Body of pancreas (tissue), 4 donors: ENCODE data around the gene ITK. TPM values are rescaled to one million over a fixed set of nuclear protein-coding genes. Genes with fewer than 3 reads are reported as not detected.

Experiments used
- ATAC-seq: fragments of 150-250 bp; one replicate; pipeline ENCODE4 v1.9.1; 2016
- DNase-seq, 4 donors: peaks; one replicate each; pipeline ENCODE4 v3.0.0-alpha.2; 2019
- H3K27ac ChIP-seq, 4 donors: fragments of 200-600 bp; sonication (generic); 1 replicate in 3 of 4; 2 replicates in 1 of 4; pipeline versions ENCODE4 v1.5.1 to v1.6.1; 2016 to 2019; ENCODE audit warnings: mild to moderate bottlenecking in 1 of 4, mixed read lengths in 1 of 4, moderate library complexity in 1 of 4
- H3K27me3 ChIP-seq, 2 donors: fragments of 200-600 bp; sonication (generic); one replicate each; pipeline ENCODE4 v1.6.0; 2016; ENCODE audit warnings: mild to moderate bottlenecking in 1 of 2
- H3K36me3 ChIP-seq, 2 donors: fragments of 200-600 bp; sonication (generic); replicated peaks in 1 of 2; 2 replicates each; pipeline ENCODE4 v1.5.1; 2016; ENCODE audit warnings: low read depth in 2 of 2; ENCODE audit not compliant: insufficient read depth in 1 of 2
- H3K4me1 ChIP-seq: fragments of 200-600 bp; sonication (generic); one replicate; pipeline ENCODE4 v1.6.0; 2016
- H3K4me3 ChIP-seq, 2 donors: fragments of 200-600 bp; sonication (generic); 1 replicate in 1 of 2; 2 replicates in 1 of 2; pipeline ENCODE4 v1.5.1; 2016 to 2019
- H3K9me3 ChIP-seq, 3 donors: fragments of 200-600 bp; sonication (generic); 1 replicate in 2 of 3; 2 replicates in 1 of 3; pipeline ENCODE4 v1.5.1; 2016
- CTCF ChIP-seq, 7 experiments: fragments of 450-650 bp in 4 of 7; fragments of 200-600 bp in 3 of 7; sonication (generic) in 3 of 7; IDR thresholded peaks; one replicate each; pipeline ENCODE4 v1.5.1; 2016 to 2019; ENCODE audit warnings: antibody characterized with exemption in 7 of 7
- POLR2A ChIP-seq, 3 donors: fragments of 450-650 bp; IDR thresholded peaks; one replicate each; pipeline ENCODE4 v1.6.1; 2016; ENCODE audit warnings: antibody characterized with exemption in 3 of 3, mild to moderate bottlenecking in 2 of 3
- WGBS, 2 donors: methylation state at CpG; one replicate each; pipeline ENCODE4 v1.1.5; 2017; 5-methylcytosine and 5-hydroxymethylcytosine counted together
- intact Hi-C: fragments of 100-400 bp; cut with DNase I; formaldehyde crosslinking; loops from one replicate; pipeline ENCODE4 v1.15.1; 2023
- total RNA-seq, 2 donors: library from RNA; depleted of rRNA; stranded (reverse); fragments of >200 nt; gene quantifications; one replicate each; pipeline ENCODE4 v1.1.0, GENCODE V29; 2016

Gene ITK
- total RNA-seq, 2 donors from 2014 or later, result 0.78 to 2.6 TPM

GRCh38 chr5:157221959-157222358 is 41.3 kb downstream of the ITK start:
- no peak for ATAC-seq
- no peak overlapping the region for H3K27ac ChIP-seq
- H3K4me1 ChIP-seq, result no peaks in the 10 kb centered on the region
- H3K4me3 ChIP-seq, result no peak overlapping the region
- intact Hi-C loops, result no loop called here
- no peaks in the 10 kb centered on the region for H3K27me3 ChIP-seq
- no peak for DNase-seq
- H3K36me3 ChIP-seq, result no peaks in the 10 kb centered on the region
- WGBS, 2 donors, result 77 to 81% methylated on average over 5 of the region's 5 CpGs
- TF ChIP-seq CTCF (IDR thresholded peaks at IDR 0.05), result no peak
- no peak for TF ChIP-seq POLR2A (IDR thresholded peaks at IDR 0.05)
- no peaks in the 10 kb centered on the region for H3K9me3 ChIP-seq

- Histone ChIP-seq H3K27ac (no peak overlapping the region), H3K4me3 (no peak overlapping the region), H3K4me1 (no peaks in the 10 kb centered on the region), H3K27me3 (no peaks in the 10 kb centered on the region), H3K9me3 (no peaks in the 10 kb centered on the region), H3K36me3 (no peaks in the 10 kb centered on the region)
- 74 to 76% methylated on average over 10 of the region's 10 CpGs for WGBS, 2 donors
- intact Hi-C loops, result no loop called here
- DNase-seq (no peak), ATAC-seq (no peak)
- TF ChIP-seq POLR2A (IDR thresholded peaks at IDR 0.05) (no peak), CTCF (IDR thresholded peaks at IDR 0.05) (no peak)
Measured at GRCh38 chr5:157222506-157223230, 42.0 kb downstream of the ITK start.

GRCh38 chr5:157225469-157226422 is 45.1 kb downstream of the ITK start:
- Histone ChIP-seq H3K36me3 (no peaks in the 10 kb centered on the region), H3K27me3 (no peaks in the 10 kb centered on the region), H3K4me3 (no peak overlapping the region), H3K4me1 (no peaks in the 10 kb centered on the region), H3K27ac (no peak overlapping the region), H3K9me3 (no peaks in the 10 kb centered on the region)
- 60 to 61% methylated on average over 6 of the region's 6 CpGs for WGBS, 2 donors
- ATAC-seq (no peak), DNase-seq (no peak)
- intact Hi-C loops, result no loop called here
- no peak for TF ChIP-seq CTCF (IDR thresholded peaks at IDR 0.05)
- no peak for TF ChIP-seq POLR2A (IDR thresholded peaks at IDR 0.05)

- intact Hi-C loops, result no loop called here
- no peak overlapping the region for H3K27ac ChIP-seq
- no peak for DNase-seq
Measured at GRCh38 chr5:157230610-157231009, 50.0 kb downstream of the ITK start.

More at GRCh38 chr5:157230610-157231009, 50.0 kb downstream of the ITK start:
- TF ChIP-seq POLR2A (IDR thresholded peaks at IDR 0.05) (no peak), CTCF (IDR thresholded peaks at IDR 0.05) (no peak)
- no peaks in the 10 kb centered on the region for H3K27me3 ChIP-seq
- H3K4me1 ChIP-seq, result no peaks in the 10 kb centered on the region
- no peak overlapping the region for H3K4me3 ChIP-seq
- no peak for ATAC-seq
- no peaks in the 10 kb centered on the region for H3K36me3 ChIP-seq
- no peaks in the 10 kb centered on the region for H3K9me3 ChIP-seq
